Neural cell (in vitro differentiated cells): ENCODE results near the gene GNG2. TPM values are rescaled to one million over a fixed set of nuclear protein-coding genes. Genes with fewer than 3 reads are reported as not detected.

ENCODE experiments used
- H2AFZ ChIP-seq: fragments of 200-600, 300-800 bp; sonication (generic), shearing (Covaris generic); 2 replicates; pipeline ENCODE4 v1.6.0; 2014; ENCODE audit warnings: low read depth, mild to moderate bottlenecking, antibody characterized with exemption, low read length, moderate library complexity
- H3F3A ChIP-seq: fragments of 200-600 bp; shearing (Covaris generic); 2 replicates; pipeline ENCODE4 v1.6.1; 2016; ENCODE audit warnings: mild to moderate bottlenecking, moderate library complexity, mixed read lengths, antibody characterized with exemption, low read length; ENCODE audit not compliant: insufficient read depth, poor library complexity, severe bottlenecking
- H3K27ac ChIP-seq: fragments of 200-600, 300-800 bp; sonication (generic), shearing (Covaris generic); 2 replicates; pipeline ENCODE4 v1.5.1; 2014; ENCODE audit warnings: mild to moderate bottlenecking, low read length, moderate library complexity
- H3K27me3 ChIP-seq: fragments of 300-800, 200-600 bp; sonication (generic), shearing (Covaris generic); 2 replicates; pipeline ENCODE4 v1.6.0; 2014; ENCODE audit warnings: mild to moderate bottlenecking, low read depth, low read length, moderate library complexity; ENCODE audit not compliant: insufficient read depth
- H3K36me3 ChIP-seq: fragments of 300-800, 200-600 bp; sonication (generic), shearing (Covaris generic); 2 replicates; pipeline ENCODE4 v1.5.1; 2014; ENCODE audit warnings: mild to moderate bottlenecking, antibody characterized with exemption, low read length, moderate library complexity; ENCODE audit not compliant: insufficient read depth
- H3K4me2 ChIP-seq: fragments of 300-800, 200-600 bp; sonication (generic), shearing (Covaris generic); 2 replicates; pipeline ENCODE4 v1.6.0; 2014; ENCODE audit warnings: mild to moderate bottlenecking, low read length
- H3K4me3 ChIP-seq: fragments of 300-800, 200-600 bp; sonication (generic), shearing (Covaris generic); 2 replicates; pipeline ENCODE4 v1.5.1; 2014; ENCODE audit warnings: mild to moderate bottlenecking, low read length, moderate library complexity
- H3K79me2 ChIP-seq: fragments of 200-600 bp; shearing (Covaris generic); replicated peaks from 2 replicates; pipeline ENCODE4 v1.6.0; 2014; ENCODE audit warnings: mild to moderate bottlenecking, low read length, moderate library complexity; ENCODE audit not compliant: insufficient read depth
- H3K9ac ChIP-seq: fragments of 300-800, 200-600 bp; sonication (generic), shearing (Covaris generic); 2 replicates; pipeline ENCODE4 v1.6.1; 2016; ENCODE audit warnings: mild to moderate bottlenecking, low read length, mixed read lengths
- H3K9me2 ChIP-seq: fragments of 200-600 bp; shearing (Covaris generic); 2 replicates; pipeline ENCODE4 v1.6.1; 2016; ENCODE audit warnings: mild to moderate bottlenecking, low read length, mixed read lengths; ENCODE audit not compliant: insufficient read depth
- H3K9me3 ChIP-seq: fragments of 200-600, 300-800 bp; sonication (generic), shearing (Covaris generic); 2 replicates; pipeline ENCODE4 v1.6.1; 2016; ENCODE audit warnings: mild to moderate bottlenecking, mixed run types, low read length, moderate library complexity, mixed read lengths
- H4K20me1 ChIP-seq: fragments of 200-600 bp; shearing (Covaris generic); 2 replicates; pipeline ENCODE4 v1.6.1; 2016; ENCODE audit warnings: mild to moderate bottlenecking, mixed run types; ENCODE audit not compliant: insufficient read depth
- CTCF ChIP-seq: fragments of 450-650 bp; IDR thresholded peaks from 2 replicates; pipeline ENCODE4 v1.5.1; 2014; ENCODE audit warnings: antibody characterized with exemption, mild to moderate bottlenecking, moderate library complexity; ENCODE audit not compliant: poor library complexity, severe bottlenecking
- EP300 ChIP-seq: fragments of 450-650 bp; conservative IDR thresholded peaks from 2 replicates; pipeline ENCODE4 v1.6.1; 2014; ENCODE audit warnings: antibody characterized with exemption, mild to moderate bottlenecking, moderate library complexity; ENCODE audit not compliant: poor library complexity, severe bottlenecking
- EZH2 ChIP-seq: fragments of 200-600, 300-800 bp; shearing (Covaris generic), sonication (generic); IDR thresholded peaks from 2 replicates; pipeline ENCODE4 v1.6.1; 2014; ENCODE audit warnings: antibody characterized with exemption, low read length, borderline replicate concordance, mild to moderate bottlenecking; ENCODE audit not compliant: insufficient read depth, poor library complexity, severe bottlenecking
- MXI1 ChIP-seq: fragments of 450-650 bp; conservative IDR thresholded peaks from 2 replicates; pipeline ENCODE4 v1.6.1; 2014; ENCODE audit warnings: antibody characterized with exemption, mild to moderate bottlenecking; ENCODE audit not compliant: poor library complexity, severe bottlenecking
- POLR2AphosphoS5 ChIP-seq: IDR thresholded peaks from 2 replicates; pipeline ENCODE4 v1.6.1; 2012
- RAD21 ChIP-seq: fragments of 450-650 bp; conservative IDR thresholded peaks from 2 replicates; pipeline ENCODE4 v1.6.1; 2014; ENCODE audit warnings: antibody characterized with exemption, mild to moderate bottlenecking, moderate library complexity
- REST ChIP-seq: IDR thresholded peaks from 2 replicates; pipeline ENCODE4 v1.6.1; 2012; ENCODE audit warnings: borderline replicate concordance
- SMC3 ChIP-seq: fragments of 450-650 bp; conservative IDR thresholded peaks from 2 replicates; pipeline ENCODE4 v1.6.1; 2014; ENCODE audit warnings: antibody characterized with exemption, mild to moderate bottlenecking, moderate library complexity; ENCODE audit not compliant: poor library complexity
- TAF1 ChIP-seq: IDR thresholded peaks from 2 replicates; pipeline ENCODE4 v1.6.1; 2012; ENCODE audit warnings: low read depth
- polyA plus RNA-seq: library from polyadenylated mRNA; depleted of rRNA; stranded (reverse); fragments of >200 nt; gene quantifications from 2 replicates; pipeline ENCODE4 v1.2.3, GENCODE V29; 2014

The GNG2 gene
- polyA plus RNA-seq, 1 donor from 2014 or later = 515 TPM

- H3K79me2 ChIP-seq = peaks cover 6% of the 10 kb centered on the region
- H4K20me1 ChIP-seq = no peaks in the 10 kb centered on the region
- no peak overlapping the region for H2AFZ ChIP-seq
- no peak overlapping the region for H3K4me2 ChIP-seq
- H3K9me3 ChIP-seq = no peaks in the 10 kb centered on the region
- H3K27me3 ChIP-seq = no peaks in the 10 kb centered on the region
- H3K27ac ChIP-seq = no peak overlapping the region
- TF ChIP-seq RAD21 (no peak), EZH2 (no peak), POLR2AphosphoS5 (no peak), REST (no peak)
- H3K36me3 ChIP-seq = peaks cover 18% of the 10 kb centered on the region
- H3K9me2 ChIP-seq = no peaks in the 10 kb centered on the region
- no peak overlapping the region for H3K9ac ChIP-seq
- H3K4me3 ChIP-seq = no peak overlapping the region
- no peaks in the 10 kb centered on the region for H3F3A ChIP-seq
Observed at GRCh38 chr14:52003324-52003723, 142.9 kb downstream of the GNG2 start.

GRCh38 chr14:52005625-52006024, 145.2 kb downstream of the GNG2 start:
- peaks cover 18% of the 10 kb centered on the region for H3K36me3 ChIP-seq
- H3F3A ChIP-seq = no peaks in the 10 kb centered on the region
- no peaks in the 10 kb centered on the region for H3K9me3 ChIP-seq
- no peaks in the 10 kb centered on the region for H3K9me2 ChIP-seq
- TF ChIP-seq CTCF = no peak
- no peak for TF ChIP-seq SMC3
- no peak for TF ChIP-seq REST
- TF ChIP-seq POLR2AphosphoS5 = no peak
- TF ChIP-seq EZH2 = no peak
- no peak for TF ChIP-seq RAD21
- TF ChIP-seq EP300 = no peak
- no peak for TF ChIP-seq MXI1
- no peak for TF ChIP-seq TAF1
- no peak overlapping the region for H3K9ac ChIP-seq
- no peaks in the 10 kb centered on the region for H4K20me1 ChIP-seq
- H3K4me3 ChIP-seq = no peak overlapping the region
- no peak overlapping the region for H3K4me2 ChIP-seq
- H3K27ac ChIP-seq = no peak overlapping the region
- no peaks in the 10 kb centered on the region for H3K79me2 ChIP-seq
- no peak overlapping the region for H2AFZ ChIP-seq
- no peaks in the 10 kb centered on the region for H3K27me3 ChIP-seq
